GM12801 (cell line): ENCODE results near the gene SALL4.

Experiments used
- CTCF ChIP-seq: IDR thresholded peaks from one replicate; pipeline ENCODE4 v1.5.1; 2011; ENCODE audit warnings: control low read depth; ENCODE audit not compliant: insufficient read length; ENCODE audit errors: extremely low read depth

The SALL4 gene

GRCh38 chr20:51831866-51832265 is 29.5 kb upstream of the SALL4 start:
- TF ChIP-seq CTCF: no peak

- TF ChIP-seq CTCF: no peak
These were observed 28.2 kb upstream of the SALL4 start for GRCh38 chr20:51830538-51830937.

- TF ChIP-seq CTCF: no peak
These were observed 26.4 kb upstream of the SALL4 start for GRCh38 chr20:51828762-51829161.

- no peak for TF ChIP-seq CTCF
These were observed 24.1 kb upstream of the SALL4 start for GRCh38 chr20:51826372-51826771.

GRCh38 chr20:51818479-51819008 is 16.2 kb upstream of the SALL4 start:
- TF ChIP-seq CTCF: no peak

- TF ChIP-seq CTCF: no peak
These were observed 13.2 kb upstream of the SALL4 start for GRCh38 chr20:51815383-51816076.

GRCh38 chr20:51812861-51813260 is 10.5 kb upstream of the SALL4 start:
- no peak for TF ChIP-seq CTCF
